GM03348 (cell line): Measurements from ENCODE around the gene GPRIN1.
"Not testable (repeated sequence)": the region's sequence is repeated elsewhere in the genome, so short reads cannot be mapped to it uniquely, and the experiment has no call there.

Source experiments
- DNase-seq: peaks from one replicate; pipeline ENCODE4 v3.0.0; 2012; ENCODE audit warnings: low spot score

Gene GPRIN1

DNA sequence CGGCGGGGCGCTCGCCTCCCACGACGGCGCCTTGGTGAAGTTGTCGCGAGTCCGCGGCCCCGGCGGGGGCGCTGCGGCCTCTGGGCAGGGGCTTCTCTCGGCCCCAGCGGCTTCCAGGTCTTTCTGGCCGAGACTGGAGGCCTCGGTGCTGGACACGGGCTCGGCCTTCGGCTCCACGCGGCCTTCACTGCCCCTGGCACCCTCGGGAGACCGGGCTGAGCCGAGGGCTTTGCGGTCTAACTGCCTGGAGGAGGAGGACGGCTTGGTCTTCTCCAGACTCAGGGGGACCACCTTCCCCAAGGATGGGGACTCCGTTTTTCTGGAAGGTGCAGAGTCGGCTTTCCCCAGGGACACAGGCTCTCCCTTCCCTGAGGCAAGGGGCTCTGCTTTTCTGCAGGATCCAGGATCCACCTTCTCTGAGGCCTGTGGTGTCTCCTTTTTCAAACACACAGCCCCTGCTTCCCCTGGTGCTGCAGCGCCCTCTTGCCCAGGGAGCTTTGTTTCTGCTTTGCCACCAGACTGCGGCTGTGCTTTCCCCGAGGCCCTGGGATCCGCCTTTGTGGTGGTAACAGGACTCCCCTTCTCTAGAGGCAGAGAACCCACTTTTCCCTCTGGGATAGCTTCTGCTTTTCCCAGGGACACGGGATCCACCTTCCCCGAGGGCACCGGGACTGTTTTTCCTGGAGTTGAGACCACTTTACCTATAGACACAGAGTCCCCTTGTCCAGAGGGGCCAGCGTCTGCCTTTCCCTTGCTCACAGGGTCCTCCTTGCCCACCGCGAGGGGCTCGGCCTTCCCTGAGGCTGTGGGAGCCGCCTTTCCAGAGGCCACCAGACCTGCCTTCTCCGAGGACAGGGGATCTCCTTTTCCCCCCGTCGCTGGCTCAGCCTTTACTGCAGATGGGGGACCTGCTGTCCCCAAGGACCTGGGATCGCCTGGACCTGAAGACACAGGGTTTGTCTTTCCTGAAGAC, 12.3 kb downstream of the GPRIN1 start:
- no peak for DNase-seq

DNA sequence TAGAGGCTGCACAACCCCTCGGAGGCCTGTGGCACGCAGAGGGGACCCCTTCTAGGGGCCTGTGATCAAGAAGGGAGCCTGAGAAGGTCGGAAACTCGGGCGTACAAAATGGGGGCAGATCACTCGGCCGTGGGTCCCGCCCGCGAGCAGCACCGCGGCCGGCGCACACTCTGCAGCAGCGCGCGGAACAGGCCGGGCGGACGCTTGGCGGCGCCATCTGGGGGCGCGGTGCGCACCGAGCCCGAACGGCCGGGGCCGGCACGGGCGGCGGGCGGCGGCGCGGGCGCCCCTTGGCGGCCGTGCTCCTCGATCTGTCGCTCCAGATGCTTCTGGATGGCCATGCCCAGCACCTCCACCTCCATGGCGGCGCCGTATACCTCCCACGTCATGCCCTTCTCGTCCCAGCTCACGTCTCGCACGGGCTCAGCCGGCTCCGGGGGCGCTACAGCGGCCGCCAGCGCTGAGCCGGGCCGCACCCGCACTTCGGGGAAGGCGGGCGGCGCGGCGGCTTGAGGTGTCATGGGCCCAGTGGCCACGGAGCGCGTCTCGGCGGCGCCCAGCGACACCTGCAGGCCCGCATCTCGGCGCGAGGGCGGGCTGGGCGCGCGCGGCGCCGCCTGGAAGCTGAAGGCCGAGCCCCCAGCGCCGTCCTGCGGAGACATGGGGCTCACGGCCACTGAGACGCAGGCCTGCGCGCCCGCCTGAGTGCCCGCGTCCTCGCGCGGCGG, 13.1 kb downstream of the GPRIN1 start:
- peak; percentile 54 for DNase-seq

DNA sequence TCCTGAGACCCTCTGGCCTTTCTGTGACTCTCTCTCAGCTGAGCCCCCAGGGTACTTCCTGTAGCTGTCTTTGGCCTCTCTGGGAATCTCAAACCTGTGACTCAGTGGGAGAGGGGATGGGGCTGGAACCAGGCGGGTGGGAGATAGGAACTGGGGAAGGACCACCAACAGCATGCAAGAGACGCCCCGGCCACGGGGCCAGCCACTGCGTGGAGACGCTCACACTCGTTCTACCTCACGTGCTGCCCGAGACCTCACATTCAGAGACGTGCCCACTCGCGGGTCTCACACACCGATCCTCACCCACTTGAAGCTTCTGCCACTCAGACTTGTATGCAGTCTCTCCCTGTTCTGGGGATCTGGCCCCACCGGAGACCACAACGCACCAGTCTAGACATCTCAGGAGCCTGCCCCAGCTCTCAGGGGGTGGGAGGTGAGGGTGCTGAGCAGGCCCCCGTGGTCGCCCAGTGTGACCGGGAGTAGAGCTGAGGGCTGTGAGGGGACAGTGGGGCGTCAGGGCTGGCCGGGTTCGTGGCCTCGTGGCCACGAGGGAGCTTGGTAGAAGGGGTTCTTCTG, 13.8 kb downstream of the GPRIN1 start:
- DNase-seq: no peak

DNA sequence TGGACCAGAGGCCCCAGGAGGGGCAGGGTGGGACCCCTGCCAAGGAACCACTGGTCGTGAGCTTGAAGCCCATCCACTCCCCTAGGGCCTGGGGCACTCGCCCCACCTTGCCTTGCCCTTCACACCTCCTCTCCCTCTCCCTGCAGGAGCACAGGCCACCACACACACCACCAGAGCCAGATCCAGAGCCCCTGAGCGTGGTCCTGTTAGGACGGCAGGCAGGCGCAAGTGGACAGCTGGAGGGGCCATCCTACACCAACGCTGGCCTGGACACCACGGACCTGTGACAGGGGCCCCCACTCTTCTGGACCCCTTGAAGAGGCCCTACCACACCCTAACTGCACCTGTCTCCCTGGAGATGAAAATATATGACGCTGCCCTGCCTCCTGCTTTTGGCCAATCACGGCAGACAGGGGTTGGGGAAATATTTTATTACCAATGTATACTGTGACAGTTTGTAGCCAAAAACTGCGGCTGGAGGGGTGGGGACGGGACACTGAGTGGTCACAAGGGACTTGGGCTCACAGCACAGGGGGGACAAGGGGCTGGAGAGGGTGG, 14.5 kb downstream of the GPRIN1 start:
- DNase-seq: no peak

DNA sequence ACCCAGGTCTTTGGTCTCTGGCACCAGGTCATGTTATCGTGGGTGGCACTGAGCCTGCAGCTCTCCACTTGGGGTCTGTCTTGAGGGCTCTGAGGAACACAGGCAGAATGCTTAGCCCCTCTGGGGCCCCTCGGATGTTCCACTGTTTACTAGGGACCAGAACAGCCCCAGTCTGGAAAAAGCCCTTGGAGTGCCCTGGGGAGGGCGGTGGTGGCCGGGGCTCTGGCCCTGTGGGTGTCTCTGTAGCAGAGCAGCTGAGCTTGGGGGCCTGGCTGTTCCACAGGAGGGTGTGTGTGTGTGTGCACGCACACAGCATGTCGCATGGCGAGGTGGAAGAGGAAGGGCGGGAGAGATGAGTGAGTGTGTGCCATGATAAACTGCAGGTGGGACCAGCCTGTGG, 15.4 kb downstream of the GPRIN1 start:
- DNase-seq: no peak

DNA sequence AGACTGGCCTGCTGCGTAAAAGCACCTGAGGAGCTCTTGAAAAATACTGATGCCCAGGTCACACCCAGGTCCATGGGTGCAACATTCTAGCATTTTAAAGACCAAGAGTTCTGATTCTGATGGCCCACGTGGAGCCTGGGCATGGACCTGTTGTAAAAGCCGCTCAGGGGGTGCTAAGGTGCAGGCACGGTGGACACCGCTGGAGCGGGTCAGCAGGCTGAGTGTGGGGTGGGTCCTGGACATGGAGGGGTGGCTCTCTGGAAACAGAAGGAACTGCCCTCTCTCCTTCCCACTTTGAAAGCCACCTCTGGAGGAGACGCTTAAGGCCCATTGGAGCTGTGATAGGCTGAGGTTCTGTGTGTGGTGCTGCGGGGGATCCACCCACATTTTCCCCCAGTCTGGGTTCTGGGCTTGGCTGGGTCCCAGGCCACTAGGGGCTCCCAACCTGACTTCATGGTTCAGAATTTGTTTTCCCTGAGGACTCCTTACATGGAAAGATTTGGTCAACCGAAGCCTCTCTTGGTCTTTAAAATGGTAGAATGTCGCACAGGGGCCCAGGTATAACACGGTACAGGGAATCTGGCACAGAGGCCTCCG, 16.6 kb downstream of the GPRIN1 start:
- no peak for DNase-seq

DNA sequence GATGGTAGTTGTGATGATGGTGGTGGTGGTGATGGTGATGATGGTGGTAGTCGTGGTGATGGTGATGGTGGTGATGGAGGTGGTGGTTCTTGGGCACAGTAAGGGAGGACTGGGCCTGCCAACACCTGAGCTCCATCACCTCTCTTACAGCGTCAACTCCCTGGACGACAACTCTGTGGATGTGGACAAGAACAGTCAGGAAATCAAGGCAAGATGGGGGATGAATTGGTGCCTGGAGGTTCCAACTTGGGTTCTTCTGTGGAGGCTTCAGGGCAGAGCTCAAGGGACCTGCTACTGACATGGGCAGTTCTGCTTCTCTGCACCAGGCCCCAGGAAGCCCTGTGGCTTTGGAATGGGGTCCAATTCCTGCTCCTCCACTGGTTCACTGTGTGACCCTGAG, 17.4 kb downstream of the GPRIN1 start:
- DNase-seq: no peak

DNA sequence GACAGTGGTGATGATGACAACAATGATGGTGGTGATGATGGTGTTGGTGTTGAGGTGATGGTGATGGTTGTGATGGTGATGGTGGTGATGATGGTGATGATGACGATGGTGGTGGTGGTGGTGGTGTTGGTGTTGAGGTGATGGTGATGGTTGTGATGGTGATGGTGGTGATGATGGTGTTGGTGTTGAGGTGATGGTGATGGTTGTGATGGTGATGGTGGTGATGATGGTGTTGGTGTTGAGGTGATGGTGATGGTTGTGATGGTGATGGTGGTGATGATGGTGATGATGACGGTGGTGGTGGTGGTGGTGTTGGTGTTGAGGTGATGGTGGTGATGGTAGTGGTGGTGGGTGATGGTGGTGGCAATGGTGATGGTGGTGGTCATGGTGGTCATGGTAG, 18.3 kb downstream of the GPRIN1 start:
- not testable (repeated sequence) for DNase-seq

DNA sequence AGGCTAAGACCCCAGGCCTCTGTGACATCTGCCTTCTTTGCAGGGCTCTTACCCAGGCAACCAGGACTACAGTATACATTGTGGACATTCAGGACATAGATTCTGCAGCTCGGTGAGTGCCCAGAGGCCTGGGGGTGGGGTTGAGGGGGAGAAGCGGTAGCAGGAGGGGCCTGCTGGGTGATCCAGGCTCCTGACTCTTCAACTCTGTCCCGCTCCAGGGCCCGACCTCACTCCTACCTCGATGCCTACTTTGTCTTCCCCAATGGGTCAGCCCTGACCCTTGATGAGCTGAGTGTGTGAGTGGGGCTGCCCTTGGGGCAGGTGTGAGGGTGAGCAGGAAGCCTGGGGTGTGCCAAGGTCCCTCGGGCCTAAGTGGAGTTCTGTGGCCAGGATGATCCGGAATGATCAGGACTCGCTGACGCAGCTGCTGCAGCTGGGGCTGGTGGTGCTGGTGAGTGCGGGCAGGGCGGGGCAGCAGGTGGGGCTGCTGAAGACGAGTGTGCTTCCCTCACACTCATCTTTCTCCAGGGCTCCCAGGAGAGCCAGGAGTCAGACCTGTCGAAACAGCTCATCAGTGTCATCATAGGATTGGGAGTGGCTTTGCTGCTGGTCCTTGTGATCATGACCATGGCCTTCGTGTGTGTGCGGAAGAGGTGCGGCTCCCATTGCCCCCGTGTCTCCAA, 19.8 kb downstream of the GPRIN1 start:
- no peak for DNase-seq

DNA sequence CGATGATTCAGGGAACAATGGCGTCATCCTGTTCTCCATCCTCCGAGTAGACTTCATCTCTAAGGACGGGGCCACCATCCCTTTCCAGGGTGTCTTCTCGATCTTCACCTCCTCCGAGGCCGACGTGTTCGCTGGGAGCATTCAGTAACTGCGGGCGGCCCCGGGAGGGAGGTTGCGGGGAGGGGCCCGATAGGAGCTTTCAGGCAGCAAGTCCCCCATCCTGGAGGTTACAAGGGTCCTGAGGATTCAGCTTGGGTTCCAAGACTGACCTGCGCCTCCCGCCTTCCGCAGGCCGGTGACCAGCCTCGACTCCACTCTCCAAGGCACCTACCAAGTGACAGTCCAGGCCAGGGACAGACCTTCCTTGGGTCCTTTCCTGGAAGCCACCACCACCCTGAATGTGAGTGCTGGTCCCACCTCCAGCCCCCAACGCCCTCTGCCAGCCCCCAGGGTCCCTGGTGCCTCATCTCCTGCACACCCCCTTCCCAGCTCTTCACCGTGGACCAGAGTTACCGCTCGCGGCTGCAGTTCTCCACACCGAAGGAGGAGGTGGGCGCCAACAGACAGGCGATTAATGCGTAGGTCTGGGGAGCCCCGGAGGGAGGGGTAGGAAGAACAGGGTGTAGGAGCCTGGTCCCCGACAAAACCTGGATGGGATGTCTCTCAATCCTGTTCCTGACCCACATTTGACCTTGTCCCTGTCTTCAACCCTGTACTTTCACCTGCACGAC, 20.8 kb downstream of the GPRIN1 start:
- DNase-seq: no peak

DNA sequence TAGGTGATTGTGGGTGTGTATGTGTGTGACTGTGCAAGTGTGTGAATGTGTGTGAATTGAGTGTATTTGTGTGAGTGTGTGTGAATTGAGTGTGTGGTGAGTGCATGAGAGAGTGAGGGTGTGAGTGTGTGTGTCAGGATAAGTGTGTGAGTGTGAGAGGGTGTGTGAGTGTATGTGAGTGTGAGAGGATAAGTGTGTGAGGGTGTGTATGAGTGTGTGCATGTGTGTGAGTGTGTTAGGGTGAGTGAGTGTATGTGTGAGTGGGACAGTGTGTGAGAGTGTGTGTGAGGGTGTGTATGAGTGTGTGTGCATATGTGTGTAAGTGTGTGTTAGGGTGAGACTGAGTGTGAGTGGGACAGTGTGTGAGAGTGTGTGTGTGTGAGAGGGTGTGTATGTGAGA, 21.7 kb downstream of the GPRIN1 start:
- no peak for DNase-seq

DNA sequence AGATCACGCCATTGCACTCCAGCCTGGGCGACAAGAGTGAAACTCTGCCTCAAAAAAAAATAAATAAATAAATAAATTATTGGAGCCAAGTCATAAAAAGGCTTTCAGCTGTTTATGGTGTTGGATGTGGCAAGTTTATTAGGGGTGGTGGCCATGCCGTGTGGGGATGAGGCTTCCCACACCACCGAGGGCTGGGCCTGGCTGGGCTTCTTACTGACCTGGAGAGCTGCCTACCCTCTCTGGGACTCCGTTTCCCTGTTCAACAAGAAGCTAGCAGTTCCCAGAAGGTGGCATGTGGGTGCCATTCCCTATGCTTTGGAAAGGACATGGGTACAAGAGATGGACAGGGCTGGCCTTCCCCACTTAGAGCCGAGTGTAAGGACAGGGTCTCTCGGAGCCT, 22.6 kb downstream of the GPRIN1 start:
- DNase-seq: no peak

DNA sequence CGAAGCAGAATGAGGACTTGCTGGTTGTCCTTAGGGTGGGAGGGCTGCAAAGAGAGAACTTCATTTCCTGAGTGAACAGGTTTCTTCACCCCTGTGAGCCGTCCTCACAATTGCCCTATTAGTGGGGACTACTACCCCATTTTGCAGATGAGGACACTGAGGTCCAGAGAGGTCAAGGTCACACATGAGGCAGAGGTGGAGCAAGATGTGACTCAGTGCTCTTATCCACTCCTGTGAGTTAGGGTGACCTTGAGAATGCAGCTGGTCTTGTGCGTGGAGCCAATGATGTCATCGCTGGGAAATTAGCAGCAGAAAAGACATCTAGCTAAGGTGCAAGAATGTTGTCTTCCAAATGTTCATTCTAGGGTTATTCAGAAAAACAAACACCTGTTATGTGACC, 26.9 kb downstream of the GPRIN1 start:
- DNase-seq: no peak

DNA sequence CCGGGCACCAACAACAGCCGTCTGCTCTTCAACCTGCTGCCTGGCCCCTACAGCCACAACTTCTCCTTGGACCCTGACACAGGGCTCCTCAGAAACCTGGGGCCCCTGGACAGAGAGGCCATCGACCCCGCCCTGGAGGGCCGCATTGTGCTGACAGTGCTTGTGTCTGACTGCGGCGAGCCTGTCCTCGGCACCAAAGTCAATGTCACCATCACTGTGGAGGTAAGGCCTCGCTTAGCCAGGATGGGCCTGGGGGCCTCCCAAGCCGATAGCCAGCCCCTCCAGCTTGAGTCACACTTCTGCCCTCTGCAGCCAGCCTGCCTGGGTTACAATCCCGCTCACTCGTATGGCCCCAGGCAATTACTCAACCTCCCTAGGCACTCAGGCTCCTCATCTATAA, 28.6 kb downstream of the GPRIN1 start:
- DNase-seq: no peak

DNA sequence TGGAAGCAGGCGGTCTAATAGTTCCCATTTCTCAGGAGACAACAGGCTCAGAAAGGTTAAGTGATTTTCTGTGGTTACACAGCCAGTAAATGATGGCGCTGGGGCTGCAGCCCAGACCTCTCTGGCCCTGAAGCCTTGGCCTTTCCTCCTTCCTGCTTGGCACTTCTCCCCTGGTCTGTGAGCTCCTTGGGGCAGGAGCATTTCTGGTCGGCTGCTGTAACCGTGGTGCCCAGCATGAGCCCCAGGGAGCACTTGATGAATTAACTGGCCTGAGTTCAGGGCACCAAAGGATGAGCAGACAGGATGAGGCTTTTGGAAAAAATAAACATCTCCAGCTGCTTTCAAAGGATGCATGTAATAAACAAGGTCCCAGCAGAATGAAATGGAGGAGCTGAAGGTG, 30.6 kb downstream of the GPRIN1 start:
- no peak for DNase-seq

DNA sequence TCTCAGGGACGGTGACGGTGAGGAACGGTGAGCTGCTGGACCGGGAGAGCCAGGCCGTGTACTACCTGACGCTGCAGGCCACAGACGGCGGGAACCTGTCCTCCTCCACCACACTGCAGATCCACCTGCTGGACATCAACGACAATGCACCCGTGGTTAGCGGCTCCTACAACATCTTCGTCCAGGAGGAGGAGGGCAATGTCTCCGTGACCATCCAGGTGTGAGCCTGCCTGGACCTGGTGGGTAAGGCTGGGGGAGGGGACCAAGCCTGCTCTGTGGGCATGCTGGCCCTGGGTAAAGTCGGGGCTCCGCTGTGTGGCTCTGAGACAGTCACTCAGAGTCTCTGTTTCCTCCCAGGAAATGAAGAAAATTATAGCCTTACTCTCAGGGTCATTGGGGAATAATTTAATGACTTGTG, 31.6 kb downstream of the GPRIN1 start:
- peak; percentile 45 for DNase-seq

DNA sequence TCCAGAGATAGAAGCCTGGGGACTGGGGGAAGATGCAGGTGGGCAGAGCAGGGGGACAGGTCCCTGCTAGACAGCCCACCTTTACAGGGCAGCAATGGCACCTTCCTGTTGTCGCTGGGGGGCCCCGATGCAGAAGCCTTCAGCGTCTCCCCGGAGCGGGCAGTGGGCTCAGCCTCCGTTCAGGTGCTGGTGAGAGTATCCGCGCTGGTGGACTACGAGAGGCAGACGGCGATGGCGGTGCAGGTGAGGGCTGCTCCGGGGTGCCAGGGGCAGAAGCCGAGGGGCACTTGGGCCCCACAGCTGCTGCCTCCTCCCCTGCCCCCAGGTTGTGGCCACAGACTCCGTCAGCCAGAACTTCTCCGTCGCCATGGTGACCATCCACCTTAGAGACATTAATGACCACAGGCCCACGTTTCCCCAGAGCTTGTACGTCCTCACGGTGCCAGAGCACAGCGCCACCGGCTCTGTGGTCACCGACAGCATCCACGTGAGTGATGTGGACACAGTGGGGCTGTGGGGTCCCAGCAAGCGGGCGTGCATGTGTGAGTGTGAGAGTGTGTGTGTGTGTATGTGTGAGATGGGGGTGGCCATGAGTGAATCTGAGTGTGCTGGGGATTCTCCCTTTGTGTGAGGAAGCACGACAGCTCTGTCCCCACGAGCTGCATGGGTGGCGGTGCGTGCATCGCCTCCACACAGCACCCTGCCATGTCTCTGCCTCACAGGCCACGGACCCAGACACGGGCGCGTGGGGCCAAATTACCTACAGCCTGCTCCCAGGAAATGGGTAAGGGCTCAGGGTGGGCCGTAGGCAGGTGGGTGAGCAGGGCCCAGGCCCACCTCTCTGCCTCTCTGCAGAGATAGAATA, 32.4 kb downstream of the GPRIN1 start:
- DNase-seq: no peak

DNA sequence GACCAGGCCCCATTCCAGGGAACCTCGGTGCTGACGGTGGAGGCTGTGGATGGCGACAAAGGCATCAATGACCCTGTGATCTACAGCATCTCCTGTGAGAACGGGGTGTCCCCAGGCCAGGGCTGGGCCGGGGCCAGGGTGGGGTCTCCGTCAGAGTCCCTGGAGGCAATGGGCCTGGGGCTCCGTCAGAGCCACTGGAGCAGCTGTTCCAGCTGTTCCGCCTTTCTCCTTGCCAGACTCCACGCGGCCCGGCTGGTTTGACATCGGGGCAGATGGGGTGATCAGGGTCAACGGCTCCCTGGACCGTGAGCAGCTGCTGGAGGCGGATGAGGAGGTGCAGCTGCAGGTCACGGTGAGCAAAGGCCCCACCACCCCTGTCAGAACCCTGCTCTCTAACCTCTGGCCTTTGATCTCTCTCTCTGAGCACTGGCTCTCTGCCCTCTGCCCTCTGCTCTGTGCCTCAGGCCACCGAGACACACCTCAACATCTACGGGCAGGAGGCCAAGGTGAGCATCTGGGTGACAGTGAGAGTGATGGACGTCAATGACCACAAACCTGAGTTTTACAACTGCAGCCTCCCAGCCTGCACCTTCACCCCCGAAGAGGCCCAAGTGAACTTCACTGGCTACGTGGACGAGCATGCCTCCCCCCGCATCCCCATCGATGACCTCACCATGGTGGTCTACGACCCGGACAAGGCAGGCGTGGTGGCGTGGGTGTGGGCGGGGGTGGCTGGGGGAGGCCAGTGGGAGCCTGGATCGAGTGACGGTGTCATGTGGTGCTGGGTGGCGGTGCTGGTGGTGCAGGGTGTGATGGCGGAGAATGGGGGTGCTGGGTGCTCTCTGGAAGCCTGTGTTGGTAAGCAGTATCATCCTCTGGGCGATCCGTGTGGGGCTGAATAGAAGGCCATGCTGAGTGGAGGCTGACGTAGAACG, 34.2 kb downstream of the GPRIN1 start:
- DNase-seq: no peak

DNA sequence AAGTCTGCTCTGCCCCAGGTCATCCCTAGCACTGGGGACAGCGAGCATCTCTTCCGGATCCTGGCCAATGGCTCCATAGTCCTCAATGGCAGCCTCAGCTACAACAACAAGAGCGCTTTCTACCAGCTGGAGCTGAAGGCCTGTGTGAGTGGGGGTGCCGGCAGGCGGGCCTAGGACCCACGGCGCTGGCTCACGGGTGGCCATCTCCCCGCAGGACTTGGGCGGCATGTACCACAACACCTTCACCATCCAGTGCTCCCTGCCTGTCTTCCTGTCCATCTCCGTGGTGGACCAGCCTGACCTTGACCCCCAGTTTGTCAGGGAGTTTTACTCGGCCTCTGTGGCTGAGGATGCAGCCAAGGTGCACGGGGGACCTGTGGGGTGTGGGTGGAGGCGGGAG, 34.9 kb downstream of the GPRIN1 start:
- no peak for DNase-seq
